Panc1 (cell line): Measurements from ENCODE around the gene VPS51. TPM values are rescaled to one million over a fixed set of nuclear protein-coding genes. Genes with fewer than 3 reads are reported as not detected.
A peak's percentile ranks its signal among the peaks of the same experiment; 100 is the strongest.

Experiments used
- ATAC-seq: fragments of 200-7000 bp; cut with Tn5 transposase; 2 replicates; pipeline ENCODE4 v1.9.1; 2020; ENCODE audit warnings: mild to moderate bottlenecking, moderate library complexity
- BruUV-seq: library from RNA; stranded (reverse); fragments of 400-500 nt; replicated peaks from 2 replicates; lab custom pipeline; 2021; lab: Mats Ljungman, UMichigan
- CTCF ChIA-PET: fragments of 300-600 bp; sonication (Branson Sonifier 250); formaldehyde crosslinking; loops from one replicate; lab custom pipeline; 2022; ENCODE audit warnings: antibody characterized with exemption; lab: Charles Lee
- POLR2A ChIA-PET: fragments of 300-600 bp; sonication (Branson Sonifier 250); formaldehyde crosslinking; loops from one replicate; lab custom pipeline; 2022; ENCODE audit warnings: antibody characterized with exemption; lab: Charles Lee
- DNase-seq: peaks from one replicate; pipeline ENCODE4 v3.0.0-alpha.2; 2010; ENCODE audit warnings: low read depth, low spot score
- H3K27ac ChIP-seq: 2 replicates; pipeline ENCODE4 v1.5.1; 2011; ENCODE audit warnings: mild to moderate bottlenecking, low read length, inconsistent platforms
- H3K27me3 ChIP-seq: fragments of 200-500 bp; sonication (Bioruptor generic); 2 replicates; pipeline ENCODE4 v1.6.0; 2014; ENCODE audit warnings: low read length, inconsistent platforms; ENCODE audit not compliant: control insufficient read depth, insufficient read depth
- H3K36me3 ChIP-seq: fragments of 200-500 bp; sonication (Bioruptor generic); 2 replicates; pipeline ENCODE4 v1.5.1; 2014; ENCODE audit warnings: inconsistent platforms, mild to moderate bottlenecking, low read length, moderate library complexity; ENCODE audit not compliant: control insufficient read depth, insufficient read depth
- H3K4me1 ChIP-seq: 2 replicates; pipeline ENCODE4 v1.5.1; 2011; ENCODE audit warnings: inconsistent platforms, mild to moderate bottlenecking, low read length, moderate library complexity; ENCODE audit not compliant: control insufficient read depth, insufficient read depth
- H3K4me3 ChIP-seq, 2 experiments: 2 replicates each; pipeline ENCODE4 v1.5.1; 2011 to 2012; ENCODE audit warnings: low read depth in 2 of 2, low read length in 2 of 2, mild to moderate bottlenecking in 2 of 2, inconsistent platforms in 1 of 2, moderate library complexity in 1 of 2
- H3K9me3 ChIP-seq: fragments of 200-500 bp; sonication (Bioruptor generic); 2 replicates; pipeline ENCODE4 v1.5.1; 2014; ENCODE audit warnings: low read depth, mild to moderate bottlenecking, inconsistent platforms, low read length, moderate library complexity; ENCODE audit not compliant: control insufficient read depth, insufficient read depth
- CTCF ChIP-seq: fragments of 450-650 bp; IDR thresholded peaks from 2 replicates; pipeline ENCODE4 v1.5.1; 2017; ENCODE audit warnings: mild to moderate bottlenecking
- POLR2AphosphoS5 ChIP-seq: IDR thresholded peaks from 2 replicates; pipeline ENCODE4 v1.6.1; 2012; ENCODE audit warnings: mild to moderate bottlenecking, low read depth, low read length, moderate library complexity
- REST ChIP-seq, 2 experiments: IDR thresholded peaks; 2 replicates each; pipeline ENCODE4 v1.6.1; 2011 to 2012; ENCODE audit warnings: low read depth in 2 of 2, control low read depth in 1 of 2, low read length in 1 of 2, mild to moderate bottlenecking in 1 of 2, moderate library complexity in 1 of 2; ENCODE audit not compliant: insufficient read depth in 1 of 2
- SIN3A ChIP-seq: IDR thresholded peaks from 2 replicates; pipeline ENCODE4 v1.6.1; 2012; ENCODE audit warnings: low read depth, mild to moderate bottlenecking, low read length, moderate library complexity, borderline replicate concordance; ENCODE audit not compliant: insufficient read depth
- TCF7L2 ChIP-seq: IDR thresholded peaks from 2 replicates; pipeline ENCODE4 v1.6.1; 2011; ENCODE audit warnings: mild to moderate bottlenecking, low read depth, low read length, inconsistent platforms
- in situ Hi-C: cut with HindIII; loops from 2 replicates; pipeline ENCODE4 v1.10.0; 2016; ENCODE audit warnings: low sequenced_read_pairs, low pct_unique_long_range_greater_than_20kb
- intact Hi-C: fragments of 100-400 bp; cut with micrococcal nuclease; formaldehyde crosslinking; loops from one replicate; pipeline ENCODE4 v1.10.0; 2022; ENCODE audit not compliant: unreplicated experiment
- total RNA-seq: library from RNA; stranded (reverse); gene quantifications from one replicate; pipeline ENCODE4 v1.2.1, GENCODE V29; 2021; ENCODE audit not compliant: unreplicated experiment

Gene VPS51
- total RNA-seq, 1 experiment from 2014 or later, result 101 TPM

GRCh38 chr11:65058419-65059054 lies 37.5 kb upstream of the VPS51 start, which contains the start of gene NAALADL1:
Gene NAALADL1 (minus strand): TSS chr11:65058553. CDS start chr11:65058521, 32 bp downstream.
- intact Hi-C loops, result no loop called here
- in situ Hi-C loops, result no loop called here
- no TSS peak for BruUV-seq
- CTCF ChIA-PET, result interaction anchor here (0.7 kb wide), 1 partner anchor 222 kb away, joined by 4 read pairs; no protein-coding TSS in a partner anchor
- DNase-seq (no peak), ATAC-seq (no peak)
- no peaks in the 10 kb centered on the region for H3K9me3 ChIP-seq
- H3K36me3 ChIP-seq, result no peaks in the 10 kb centered on the region
- H3K27ac ChIP-seq, result no peak within 1 kb of the TSS
- no peaks in the 10 kb centered on the region for H3K4me1 ChIP-seq
- no peak within 1 kb of the TSS for H3K4me3 ChIP-seq
- POLR2A ChIA-PET, result interaction anchor here (0.7 kb wide), 1 partner anchor 27 kb away, joined by 3 read pairs; no protein-coding TSS in a partner anchor
- H3K27me3 ChIP-seq, result no peaks in the 10 kb centered on the region
- TF ChIP-seq SIN3A (no peak), CTCF (no peak), REST (IDR thresholded peaks at IDR 0.05; ENCODE audit: insufficient read depth in 1 of 2, low read depth in 2 of 2, low read length in 1 of 2) (no peak), POLR2AphosphoS5 (no peak), TCF7L2 (no peak)

- no peaks in the 10 kb centered on the region for H3K4me1 ChIP-seq
- CTCF ChIA-PET, result interaction anchor here (0.7 kb wide), 1 partner anchor 221 kb away, joined by 4 read pairs; no protein-coding TSS in a partner anchor
- DNase-seq (no peak), ATAC-seq (peak; percentile 57)
- in situ Hi-C loops, result no loop called here
- no peaks in the 10 kb centered on the region for H3K36me3 ChIP-seq
- H3K27ac ChIP-seq, result no peak overlapping the region
- H3K27me3 ChIP-seq, result no peaks in the 10 kb centered on the region
- POLR2A ChIA-PET, result interaction anchor here (0.6 to 0.7 kb wide), 2 partner anchors 26 to 36 kb away, joined by 3 to 12 read pairs; no protein-coding TSS in a partner anchor
- intact Hi-C loops, result no loop called here
- no TSS peak for BruUV-seq
- H3K9me3 ChIP-seq, result no peaks in the 10 kb centered on the region
- TF ChIP-seq TCF7L2, result no peak
- no peak for TF ChIP-seq CTCF
- no peak for TF ChIP-seq REST (IDR thresholded peaks at IDR 0.05; ENCODE audit: insufficient read depth in 1 of 2, low read depth in 2 of 2, low read length in 1 of 2)
- no peak for TF ChIP-seq SIN3A
- no peak for TF ChIP-seq POLR2AphosphoS5
- H3K4me3 ChIP-seq, result no peak overlapping the region
Observed at GRCh38 chr11:65059523-65059922, 36.5 kb upstream of the VPS51 start.
